ENCODE measurements around the gene GIMD1. TPM values are rescaled to one million over a fixed set of nuclear protein-coding genes. Genes with fewer than 3 reads are reported as not detected.
"Not testable (repeated sequence)": the region's sequence is repeated elsewhere in the genome, so short reads cannot be mapped to it uniquely, and the experiment has no call there.

GIMD1 gene
- total RNA-seq, 1 experiment from 2014 or later: not detected

- DNase-seq (ENCODE audit: low read depth): no peak
Observed at GRCh38 chr4:106351016-106351415, 17.6 kb downstream of the GIMD1 start.

GRCh38 chr4:106347167-106347566 lies 21.4 kb downstream of the GIMD1 start:
- no peak for DNase-seq (ENCODE audit: low read depth)

- DNase-seq (ENCODE audit: low read depth): no peak
Observed at GRCh38 chr4:106344647-106344970, 24.0 kb downstream of the GIMD1 start.

- no peak for DNase-seq (ENCODE audit: low read depth)
Observed at GRCh38 chr4:106343865-106344646, 24.5 kb downstream of the GIMD1 start.

GRCh38 chr4:106340774-106341173 lies 27.8 kb downstream of the GIMD1 start:
- no peak for DNase-seq (ENCODE audit: low read depth)

GRCh38 chr4:106339431-106339830 lies 29.1 kb downstream of the GIMD1 start:
- no peak for DNase-seq (ENCODE audit: low read depth)

GRCh38 chr4:106338671-106339070 lies 29.9 kb downstream of the GIMD1 start:
- DNase-seq (ENCODE audit: low read depth): no peak

- DNase-seq (ENCODE audit: low read depth): no peak
Observed at GRCh38 chr4:106337916-106338315, 30.7 kb downstream of the GIMD1 start.

GRCh38 chr4:106336618-106337017 lies 32.0 kb downstream of the GIMD1 start:
- DNase-seq (ENCODE audit: low read depth): no peak

- DNase-seq (ENCODE audit: low read depth): no peak
Observed at GRCh38 chr4:106334741-106335470, 33.7 kb downstream of the GIMD1 start.

- DNase-seq (ENCODE audit: low read depth): no peak
Observed at GRCh38 chr4:106333186-106333585, 35.4 kb downstream of the GIMD1 start.

GRCh38 chr4:106329041-106329618 lies 39.4 kb downstream of the GIMD1 start:
- DNase-seq (ENCODE audit: low read depth): no peak

- no peak for DNase-seq (ENCODE audit: low read depth)
Observed at GRCh38 chr4:106325800-106326199, 42.8 kb downstream of the GIMD1 start.

- no peak for DNase-seq (ENCODE audit: low read depth)
Observed at GRCh38 chr4:106323119-106323518, 45.5 kb downstream of the GIMD1 start.

GRCh38 chr4:106321814-106322213 lies 46.8 kb downstream of the GIMD1 start:
- not testable (repeated sequence) for DNase-seq (ENCODE audit: low read depth)

GRCh38 chr4:106321168-106321567 lies 47.4 kb downstream of the GIMD1 start:
- not testable (repeated sequence) for DNase-seq (ENCODE audit: low read depth)

- DNase-seq (ENCODE audit: low read depth): no peak
Observed at GRCh38 chr4:106320235-106320634, 48.3 kb downstream of the GIMD1 start.

GRCh38 chr4:106318511-106318910 lies 50.1 kb downstream of the GIMD1 start:
- DNase-seq (ENCODE audit: low read depth): no peak

- DNase-seq (ENCODE audit: low read depth): no peak
Observed at GRCh38 chr4:106317815-106318214, 50.8 kb downstream of the GIMD1 start.

- DNase-seq (ENCODE audit: low read depth): no peak
Observed at GRCh38 chr4:106316773-106317409, 51.7 kb downstream of the GIMD1 start.

- peak; percentile 80 for DNase-seq (ENCODE audit: low read depth)
Observed at GRCh38 chr4:106315968-106316772, 52.4 kb downstream of the GIMD1 start, which contains the start of the genes AIMP1 and TBCK. AIMP1 (plus strand) TSS chr4:106316550; CDS start chr4:106325010, 8,460 bp downstream. TBCK (minus strand) TSS chr4:106316209; CDS start chr4:106308960, 7,249 bp downstream.

Data from Daoy (cell line).